Nucleus accumbens (tissue), 56 donors: ENCODE data around the gene MICAL1.
A peak's percentile ranks its signal among the peaks of the same experiment; 100 is the strongest.

Source experiments
- DNase-seq, 56 donors: peaks; one replicate each; lab custom pipeline; 2025; lab: John Stamatoyannopoulos, UW

Gene MICAL1

DNA sequence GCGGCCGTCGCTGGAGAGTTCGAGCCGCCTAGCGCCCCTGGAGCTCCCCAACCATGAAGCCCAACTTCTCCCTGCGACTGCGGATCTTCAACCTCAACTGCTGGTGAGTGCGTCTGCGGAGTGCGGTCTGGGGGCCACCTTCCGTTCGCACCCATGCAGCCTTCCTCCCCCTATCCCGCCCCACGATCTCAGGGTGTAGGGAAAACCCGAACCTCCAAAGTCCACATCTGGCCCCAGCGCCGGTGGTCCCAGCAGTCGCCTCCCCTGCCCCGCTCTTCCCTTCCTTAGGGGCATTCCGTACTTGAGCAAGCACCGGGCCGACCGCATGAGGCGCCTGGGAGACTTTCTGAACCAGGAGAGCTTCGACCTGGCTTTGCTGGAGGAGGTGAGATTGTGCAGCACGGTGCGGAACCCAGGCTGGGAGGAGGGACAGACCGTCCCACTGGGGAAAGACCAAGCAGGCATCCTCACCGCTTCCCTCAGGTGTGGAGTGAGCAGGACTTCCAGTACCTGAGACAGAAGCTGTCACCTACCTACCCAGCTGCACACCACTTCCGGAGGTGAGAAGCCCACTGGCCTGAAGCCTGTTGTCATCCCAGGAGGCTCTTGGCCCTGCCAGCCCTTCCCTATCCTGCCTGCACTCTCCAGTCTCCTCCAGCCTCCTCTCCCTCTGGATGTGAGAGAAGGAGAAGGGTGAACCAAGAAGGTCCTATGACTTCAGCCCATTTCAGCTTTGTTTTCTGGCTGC, 14.3 kb downstream of the MICAL1 start:
- peak in 10 of 56 donors; percentile 8 to 63 (median 51) for DNase-seq

GRCh38 chr6:109440331-109441068, 15.1 kb downstream of the MICAL1 start, which contains the start of the genes PPIL6 and SMPD2:
Gene PPIL6 (minus strand): TSS chr6:109440628. CDS start chr6:109440590, 38 bp downstream.
Gene SMPD2 (plus strand): TSS chr6:109440724. CDS start chr6:109441122, 398 bp downstream.
- DNase-seq, result peak in 54 of 56 donors; percentile 38 to 92 (median 77)

GRCh38 chr6:109436041-109436440, 19.5 kb downstream of the MICAL1 start:
- no peak for DNase-seq

GRCh38 chr6:109434456-109434855, 21.1 kb downstream of the MICAL1 start:
- DNase-seq, result no peak

GRCh38 chr6:109429496-109429895, 26.1 kb downstream of the MICAL1 start:
- no peak for DNase-seq

DNA sequence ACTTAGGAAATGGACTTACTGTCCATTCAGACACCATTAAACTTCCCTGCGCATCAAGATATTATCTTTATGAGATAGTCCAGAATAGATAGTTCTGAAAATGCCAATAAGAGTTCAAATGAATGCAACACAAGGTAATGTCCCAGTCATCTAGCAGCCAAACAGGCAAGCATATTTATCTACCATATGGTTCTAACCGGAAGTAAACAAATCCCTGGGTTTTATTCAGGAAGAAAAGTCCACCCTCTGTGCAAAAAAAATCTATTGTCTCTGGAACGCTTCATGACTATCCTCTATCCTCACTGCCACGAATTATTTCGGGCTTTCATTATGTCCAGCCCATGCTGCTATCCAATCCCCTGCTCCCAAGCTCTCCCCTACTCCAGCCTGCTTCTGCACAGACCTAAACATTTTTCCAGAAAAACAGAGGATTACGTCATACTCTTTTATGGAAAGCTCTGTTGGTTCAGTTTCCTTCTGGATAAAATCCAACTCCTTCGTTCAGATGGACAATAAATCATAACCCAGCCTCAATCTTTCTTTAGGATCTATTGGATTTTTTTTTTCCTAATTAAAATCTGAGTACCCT, 26.6 kb downstream of the MICAL1 start:
- DNase-seq, result no peak

DNA sequence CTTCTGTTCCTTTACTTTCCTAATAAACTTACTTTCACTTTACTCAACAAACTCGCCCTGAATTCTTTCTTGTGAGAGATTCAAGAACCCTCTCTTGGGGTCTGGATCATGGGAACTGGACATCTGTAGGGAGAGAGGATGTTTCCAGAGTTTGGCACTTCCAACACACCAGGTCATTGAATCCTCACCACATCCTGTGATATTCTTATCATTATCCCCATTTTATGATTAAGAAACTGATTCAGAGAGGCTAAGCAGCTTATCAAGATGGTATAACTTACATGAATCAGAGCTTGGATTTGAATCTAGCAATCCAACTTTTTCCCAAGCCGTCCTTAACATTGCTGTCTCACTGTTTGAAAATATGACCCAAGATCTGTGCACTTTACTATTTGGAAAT, 30.6 kb downstream of the MICAL1 start:
- DNase-seq, result no peak

GRCh38 chr6:109421184-109421583, 34.4 kb downstream of the MICAL1 start:
- DNase-seq, result no peak

DNA sequence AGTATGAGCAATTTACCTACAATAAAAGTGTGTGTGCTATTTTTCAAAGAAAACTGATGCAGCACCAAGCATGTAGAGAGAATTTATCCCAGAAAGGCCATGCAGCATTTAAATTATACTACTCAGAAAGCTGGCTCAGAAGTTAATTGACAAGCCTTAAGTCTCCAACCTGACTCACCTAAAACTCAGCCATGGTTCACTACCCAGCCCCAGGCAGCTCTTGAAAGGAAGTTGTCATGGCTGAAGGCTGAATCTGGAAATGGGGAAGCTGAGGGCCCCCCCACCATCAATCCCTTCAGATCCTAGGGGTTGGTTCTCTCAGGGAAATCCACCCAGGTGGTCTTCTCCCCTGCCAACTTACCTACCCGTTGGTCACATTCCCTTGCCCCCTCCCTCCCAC, 34.8 kb downstream of the MICAL1 start:
- DNase-seq, result no peak

GRCh38 chr6:109417646-109418045, 37.9 kb downstream of the MICAL1 start:
- DNase-seq, result no peak

- DNase-seq, result no peak
These were observed 44.5 kb downstream of the MICAL1 start for GRCh38 chr6:109411034-109411433.

- DNase-seq, result no peak
These were observed 49.4 kb downstream of the MICAL1 start for GRCh38 chr6:109406196-109406595.

DNA sequence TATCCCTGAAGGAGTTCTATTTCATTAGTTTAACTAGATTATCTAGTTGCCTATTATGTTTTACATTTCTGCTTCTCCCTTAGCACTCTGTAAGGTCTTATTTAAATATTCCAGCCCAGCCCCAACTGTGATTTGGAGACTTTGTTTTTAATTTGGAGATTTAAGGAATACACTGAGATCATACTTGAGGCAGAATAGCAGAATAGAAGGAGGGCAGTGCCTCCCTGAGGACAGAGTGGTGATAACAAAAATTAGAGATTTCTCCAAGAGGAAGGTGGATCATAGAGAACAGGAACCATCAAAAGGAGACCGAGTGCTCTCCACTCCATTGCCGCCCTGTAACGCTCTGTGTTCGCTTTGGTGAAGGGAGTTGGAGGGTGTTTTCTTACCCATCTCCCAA, 58.6 kb downstream of the MICAL1 start:
- DNase-seq, result no peak

- DNase-seq, result no peak
These were observed 59.4 kb downstream of the MICAL1 start for GRCh38 chr6:109396046-109396718.
